HG03575 (cell line): ENCODE data around the gene PTPRJ.

ENCODE experiments used
- ATAC-seq: cut with Tn5 transposase; IDR thresholded peaks from one replicate; pipeline ENCODE4 v1.9.1; 2021; ENCODE audit not compliant: unreplicated experiment, insufficient number of reproducible peaks, low FRiP score; ENCODE audit errors: extremely low read depth

Gene PTPRJ

DNA sequence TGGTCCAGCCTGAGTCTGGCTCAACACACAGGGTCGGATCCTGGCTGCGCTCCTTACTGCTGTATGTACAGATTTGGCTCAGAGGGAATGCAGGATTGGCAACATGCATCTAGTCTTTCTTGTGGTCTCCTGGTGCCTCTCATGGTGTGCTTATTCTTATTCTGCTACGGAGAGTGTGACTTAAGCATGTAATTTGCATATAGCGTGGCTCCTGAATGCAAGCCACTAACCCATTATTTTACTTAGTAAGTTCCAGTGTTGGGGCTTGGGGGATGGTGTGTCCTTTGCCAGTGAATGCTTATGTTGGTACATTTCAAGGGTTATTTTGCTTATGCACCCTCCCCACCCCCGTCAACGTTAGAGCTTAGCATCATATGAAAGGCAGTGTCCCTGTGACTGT lies 51.2 kb downstream of the PTPRJ start:
- no peak for ATAC-seq

DNA sequence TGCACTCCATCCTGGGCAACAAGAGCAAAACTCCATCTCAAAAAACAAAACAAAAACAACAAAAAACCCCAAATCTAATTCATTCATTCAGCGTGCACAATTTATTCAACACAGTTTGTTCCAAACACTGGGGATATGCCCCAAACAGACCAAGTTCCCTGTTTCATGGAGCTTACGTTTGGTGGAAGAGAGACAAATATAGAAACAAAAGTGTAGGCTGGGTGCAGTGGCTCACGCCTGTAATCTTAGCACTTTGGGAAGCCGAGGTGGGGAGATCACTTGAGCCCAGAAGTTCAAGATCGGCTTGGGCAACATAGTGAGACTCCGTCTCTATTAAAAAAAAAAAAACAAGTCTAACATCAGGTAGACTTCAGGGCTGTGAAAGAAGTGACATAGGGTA lies 52.4 kb downstream of the PTPRJ start:
- no peak for ATAC-seq

DNA sequence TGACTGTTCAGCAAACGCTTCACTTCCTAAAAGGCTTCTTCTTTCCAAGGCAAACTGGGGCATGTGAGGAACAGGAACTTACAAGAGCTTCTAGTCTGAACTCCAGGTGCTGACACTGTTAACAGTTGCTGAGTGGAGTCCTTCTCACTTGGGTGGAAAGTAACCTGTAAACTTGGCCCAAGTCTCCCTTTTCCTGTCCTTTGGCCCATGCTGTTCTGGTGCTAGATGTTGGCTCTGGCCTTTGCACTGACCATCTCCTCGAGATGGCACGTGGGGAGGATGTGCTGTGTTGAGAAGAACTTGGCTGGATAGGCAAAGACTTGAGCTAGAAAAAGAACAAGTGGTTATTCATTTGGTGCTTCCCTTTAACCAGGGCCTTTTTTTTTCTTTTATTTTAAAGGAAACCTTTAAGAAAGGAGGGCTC lies 53.6 kb downstream of the PTPRJ start:
- no peak for ATAC-seq

DNA sequence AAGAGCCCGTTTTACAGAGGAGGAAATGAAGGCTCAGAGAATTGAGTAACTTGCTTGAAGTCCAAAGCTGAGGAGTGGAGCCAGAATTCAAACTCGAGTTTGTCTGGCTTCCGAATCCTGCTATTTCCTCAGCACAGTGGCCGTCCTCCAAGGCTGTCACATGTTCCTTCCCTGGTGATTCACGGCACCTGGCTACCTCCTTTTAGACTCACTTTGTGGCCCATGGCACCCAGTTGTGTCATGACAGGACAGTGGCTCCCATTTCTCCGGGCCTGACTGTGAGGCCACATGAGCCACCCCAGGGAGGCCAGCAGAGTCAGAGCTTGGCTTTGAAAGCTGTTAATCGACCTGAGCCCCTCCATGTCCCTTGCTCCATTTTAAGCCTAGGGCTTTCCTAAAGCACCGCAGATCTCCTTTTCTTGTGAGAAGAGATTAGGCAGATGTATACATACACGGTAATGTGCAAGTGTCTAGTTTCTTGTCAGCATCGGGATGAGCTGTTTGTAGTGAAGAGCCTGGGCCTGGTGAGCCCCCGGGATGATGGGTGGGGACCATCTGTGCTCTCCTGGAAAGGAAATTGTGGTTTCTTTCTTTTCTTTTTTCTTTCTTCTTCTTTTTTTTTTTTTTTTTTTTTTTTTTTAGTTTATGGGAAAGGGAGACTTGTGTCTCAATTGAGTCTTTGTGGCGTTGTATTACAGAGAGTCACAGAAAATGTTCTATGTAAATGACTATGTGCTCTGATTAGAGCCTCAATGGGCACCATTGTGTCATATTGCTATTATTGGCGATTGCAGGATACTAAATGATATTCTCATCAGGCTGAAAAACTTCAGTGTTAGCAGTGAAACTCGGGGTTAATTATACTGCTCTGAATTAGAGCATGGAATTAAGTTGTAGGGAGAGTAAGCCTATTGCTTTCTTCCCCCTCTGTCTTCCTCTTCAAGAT lies 54.8 kb downstream of the PTPRJ start:
- ATAC-seq, result no peak

DNA sequence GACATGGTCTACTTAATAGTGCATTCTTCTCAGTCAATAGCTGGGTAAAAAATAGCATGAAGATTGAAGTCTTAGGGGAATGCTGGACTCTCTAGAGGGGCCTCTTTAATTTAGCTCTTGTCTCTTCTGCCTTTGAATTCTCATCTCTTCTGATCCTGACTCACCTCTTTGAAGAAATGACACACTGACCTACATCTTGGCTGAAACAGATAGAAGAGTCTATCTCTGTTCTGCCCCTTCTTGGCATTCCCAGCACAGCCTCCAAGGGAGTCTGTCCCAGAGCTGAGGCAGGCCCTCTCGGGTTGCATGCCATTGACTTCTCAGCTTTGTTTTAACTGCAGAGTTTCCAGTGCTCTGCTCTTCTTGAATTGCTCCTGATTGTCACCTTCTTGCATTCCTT lies 55.7 kb downstream of the PTPRJ start:
- ATAC-seq, result no peak

DNA sequence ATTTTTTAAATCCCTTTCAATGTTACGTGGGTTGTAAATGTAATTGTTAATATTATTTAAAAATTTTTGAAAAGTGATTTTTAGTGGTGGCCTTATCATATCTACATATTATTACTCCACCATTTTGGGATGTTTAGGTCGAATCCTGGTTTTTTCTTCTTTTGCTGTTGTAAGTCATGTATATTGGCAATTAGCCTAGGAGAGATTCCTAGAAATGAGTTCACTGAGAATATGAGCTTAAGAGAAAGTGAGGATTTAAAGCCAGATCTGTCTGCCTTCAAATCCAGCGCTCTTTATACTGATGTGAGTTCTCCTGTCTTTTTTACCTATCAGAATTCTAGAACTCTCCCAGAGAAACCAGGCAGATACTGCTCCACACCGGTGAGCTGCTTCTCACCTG lies 56.1 kb downstream of the PTPRJ start:
- ATAC-seq, result no peak

DNA sequence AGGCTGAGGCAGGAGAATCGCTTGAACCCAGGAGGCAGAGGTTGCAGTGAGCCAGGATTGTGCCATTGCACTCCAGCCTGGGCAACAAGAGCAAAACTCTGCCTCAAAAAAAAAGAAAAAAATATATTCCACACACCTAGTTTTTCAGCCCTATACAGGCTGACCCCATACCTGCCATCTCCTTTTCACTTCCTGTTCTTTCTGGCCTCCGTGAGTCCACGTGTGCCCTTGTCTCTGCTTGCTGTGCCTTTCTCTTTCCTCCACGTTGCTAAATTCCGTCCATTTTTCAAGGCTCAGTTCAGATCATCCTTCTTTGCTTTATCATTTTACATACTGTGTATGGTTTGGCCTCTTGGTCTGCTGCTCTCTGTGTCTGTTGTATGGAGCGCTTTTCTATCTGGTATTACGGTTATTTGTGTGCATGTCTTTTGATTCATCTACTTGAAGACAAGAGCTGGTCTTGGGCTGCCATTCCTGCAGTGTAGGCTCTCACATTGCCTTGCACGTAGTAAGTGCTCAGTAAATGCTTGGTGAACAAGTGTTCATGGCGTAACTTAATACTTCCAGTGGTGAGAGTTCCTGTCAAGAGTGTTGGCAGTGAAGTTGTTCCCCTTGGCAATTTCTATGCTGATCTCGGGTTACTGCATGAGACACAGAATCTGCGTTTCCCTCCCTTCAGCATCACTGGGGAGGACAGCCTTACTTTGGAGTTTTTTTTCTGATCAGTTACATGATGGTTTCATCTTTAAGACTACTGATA lies 57.5 kb downstream of the PTPRJ start:
- no peak for ATAC-seq

DNA sequence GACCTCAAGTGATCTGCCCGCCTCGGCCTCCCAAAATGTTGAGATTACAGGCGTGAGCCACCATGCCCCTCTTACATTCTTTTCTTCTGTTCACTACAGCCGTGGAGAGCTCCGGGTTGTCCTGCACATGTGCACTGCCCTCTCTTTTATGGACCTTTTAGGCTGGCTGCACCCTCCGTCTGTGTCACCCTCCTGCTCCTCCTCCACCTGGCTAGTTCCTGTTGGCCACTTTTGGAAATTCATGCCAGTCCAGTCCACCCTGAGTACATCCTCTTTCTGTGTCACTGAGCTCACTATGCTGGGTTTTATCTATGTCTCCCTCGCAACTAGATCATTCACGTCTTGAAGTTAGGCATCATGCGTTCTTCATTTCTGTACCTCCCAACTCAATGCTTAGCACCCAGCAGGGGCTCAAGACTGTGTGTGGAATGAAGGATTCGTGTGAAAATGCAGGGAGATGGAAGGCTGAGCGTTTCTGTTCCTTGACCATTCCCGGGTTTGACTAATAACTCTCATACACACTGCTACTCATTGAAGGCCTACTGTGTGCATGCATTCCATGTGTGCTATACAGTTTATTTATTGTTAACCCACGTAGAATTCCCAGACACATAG lies 60.6 kb downstream of the PTPRJ start:
- ATAC-seq, result no peak

DNA sequence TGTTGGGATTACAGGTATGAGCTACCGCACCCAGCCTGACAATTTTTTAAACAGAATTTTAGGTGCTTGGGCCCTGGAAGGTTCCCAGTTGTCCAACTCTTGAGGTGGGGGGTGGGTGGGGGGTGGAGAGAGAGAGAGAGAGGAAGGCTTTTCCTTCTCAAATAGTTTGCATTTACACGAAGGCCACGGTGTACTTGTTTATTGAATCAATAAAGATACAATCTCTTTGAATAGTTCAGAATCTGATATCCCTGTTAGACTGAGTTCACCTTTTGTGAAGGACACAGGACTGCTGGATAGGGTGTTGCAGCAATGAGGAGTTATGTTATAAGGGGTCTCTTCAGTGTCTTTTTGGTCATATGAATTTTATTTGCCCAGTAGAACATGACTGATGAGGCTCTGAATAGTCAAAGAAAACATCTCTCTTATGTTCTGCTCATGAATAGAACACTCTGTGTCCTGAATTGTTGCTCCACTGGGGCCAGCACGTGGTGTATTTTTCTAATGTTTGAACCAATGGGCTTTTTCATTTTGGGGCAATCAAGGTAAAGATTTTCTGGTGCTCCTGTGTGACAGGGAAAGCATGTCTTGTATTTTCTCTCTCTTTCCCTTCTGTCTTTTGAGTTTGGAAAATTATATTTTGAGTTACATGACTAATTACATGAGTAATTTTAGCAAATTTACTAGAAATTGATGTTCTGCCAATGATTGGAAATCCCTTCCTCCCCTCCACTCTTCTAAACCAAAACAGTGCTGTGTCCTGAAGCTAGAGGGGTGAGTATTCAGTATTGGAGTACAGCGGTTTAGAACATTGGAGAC lies 61.7 kb downstream of the PTPRJ start:
- ATAC-seq, result no peak

DNA sequence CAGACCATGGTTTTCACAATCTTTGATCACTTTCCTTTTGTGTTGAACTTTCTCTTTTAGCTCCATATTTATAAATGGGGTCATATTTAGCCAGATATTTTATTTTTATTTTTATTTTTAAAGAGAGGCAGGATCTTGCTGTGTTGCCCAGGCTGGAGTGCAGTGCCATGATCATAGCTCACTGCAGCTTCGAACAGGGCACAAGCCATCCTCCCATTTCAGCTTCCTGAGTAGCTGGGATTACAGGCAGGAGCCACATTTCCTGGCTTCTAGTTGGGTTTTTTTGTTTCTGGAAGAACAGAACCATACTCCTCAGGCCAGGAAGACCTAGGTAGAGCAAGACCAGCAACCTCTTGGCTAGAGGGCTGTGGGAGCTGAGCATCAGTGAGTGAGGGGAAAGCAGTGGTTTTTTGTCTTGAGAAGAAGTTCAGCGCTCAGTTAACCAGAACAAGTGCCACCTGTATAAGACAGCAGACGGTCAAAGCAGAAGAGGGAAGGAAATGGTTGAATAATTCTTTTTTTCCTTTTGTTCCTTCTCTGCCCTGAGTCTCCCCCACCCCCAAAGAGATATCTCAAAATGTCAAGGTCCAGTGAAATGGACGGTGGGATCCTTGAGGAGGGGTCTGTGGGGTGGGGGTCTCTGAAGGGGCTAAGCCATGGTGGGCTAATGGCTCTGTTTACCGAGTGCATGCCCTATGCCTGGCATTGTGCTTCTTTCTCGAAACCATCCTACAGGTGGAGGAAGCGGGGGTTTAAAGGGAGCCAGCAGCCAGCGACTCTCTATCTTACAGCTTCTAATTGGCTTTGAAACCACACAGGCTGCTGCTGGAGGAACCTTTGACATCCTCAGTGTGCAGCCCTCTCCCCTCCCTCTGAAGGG lies 63.0 kb downstream of the PTPRJ start:
- ATAC-seq, result no peak

DNA sequence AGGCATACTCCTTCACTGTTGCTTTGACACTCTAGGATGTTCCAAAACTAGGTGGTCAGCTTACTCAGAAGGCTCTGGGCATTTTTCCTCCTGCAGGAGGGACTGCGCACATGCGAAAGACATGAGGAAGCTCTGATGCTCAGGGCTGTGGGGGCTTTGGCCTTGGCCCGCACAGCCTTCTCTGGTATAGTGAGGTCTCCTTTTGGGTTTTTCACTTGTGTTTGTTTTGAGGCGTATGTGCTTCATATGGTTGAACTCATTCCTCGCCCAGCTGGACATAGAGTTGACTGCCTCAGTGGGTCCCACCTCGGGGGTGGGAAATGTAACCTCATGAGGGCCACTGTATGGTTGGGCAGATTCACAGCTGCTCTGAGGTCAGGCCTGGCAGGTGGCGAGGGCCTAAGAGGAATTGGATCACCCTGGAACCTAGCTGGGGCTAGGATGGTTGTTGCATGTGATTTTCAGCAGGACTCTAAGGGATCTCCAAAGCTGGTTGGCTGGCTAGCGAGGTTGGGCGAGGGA lies 63.7 kb downstream of the PTPRJ start:
- ATAC-seq, result no peak

DNA sequence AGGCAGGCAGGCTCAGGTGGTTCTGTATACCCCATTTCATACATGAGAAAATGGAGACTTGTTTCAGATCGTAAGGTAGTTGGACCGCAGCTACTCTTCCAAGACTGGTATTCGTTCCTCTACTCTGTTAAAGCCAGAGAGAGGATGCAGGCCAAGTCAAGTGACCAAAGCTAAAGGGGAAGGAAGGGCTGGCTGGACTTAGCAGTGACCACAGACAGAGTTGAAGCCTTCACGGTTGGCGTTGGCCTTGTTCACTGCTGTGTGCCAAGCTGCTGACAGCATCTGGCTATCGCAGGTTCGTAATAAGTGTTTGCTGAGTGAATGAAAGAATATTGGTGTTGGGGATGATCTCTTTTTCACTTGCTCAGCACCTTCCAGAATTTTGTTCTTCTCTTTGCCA lies 64.2 kb downstream of the PTPRJ start:
- no peak for ATAC-seq

DNA sequence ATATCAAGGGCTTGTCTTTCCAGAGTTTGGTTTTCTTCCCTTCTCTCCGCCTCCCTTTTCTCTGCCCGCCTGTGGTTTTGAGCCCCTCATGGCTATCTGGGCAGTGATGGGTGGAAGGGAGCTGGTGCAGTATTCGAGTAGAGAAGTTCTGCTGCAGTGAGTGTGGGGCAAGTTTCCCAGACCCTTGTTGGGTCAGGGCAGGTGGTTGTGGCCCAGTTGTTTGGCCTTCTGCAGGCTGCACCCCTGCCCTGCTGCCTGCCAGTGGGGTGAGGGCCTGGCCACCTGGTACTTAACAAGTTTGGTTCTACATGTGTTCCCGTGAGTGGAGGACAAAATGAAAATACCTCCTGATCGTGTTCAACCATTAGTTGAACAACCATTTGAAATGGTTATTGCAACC lies 65.2 kb downstream of the PTPRJ start:
- ATAC-seq, result no peak

DNA sequence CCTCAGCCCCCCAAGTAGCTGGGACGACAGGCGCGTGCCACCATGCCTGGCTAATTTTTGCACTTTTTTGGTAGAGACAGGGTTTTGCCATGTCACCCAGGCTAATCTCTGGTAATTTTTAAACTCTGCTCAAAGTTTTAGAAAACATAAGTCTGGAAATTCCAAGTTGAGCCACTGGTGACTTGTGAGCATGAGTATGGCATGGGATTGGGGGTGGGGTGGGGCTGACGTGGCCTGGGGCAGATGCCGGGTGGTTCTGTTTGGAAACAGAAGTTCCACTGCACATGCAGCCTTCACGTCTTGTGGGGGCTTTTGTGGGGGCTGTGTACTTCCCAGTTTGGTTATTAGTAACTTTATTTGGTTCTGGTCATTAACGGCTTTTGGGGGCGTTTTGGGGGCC lies 67.3 kb downstream of the PTPRJ start:
- ATAC-seq, result no peak

DNA sequence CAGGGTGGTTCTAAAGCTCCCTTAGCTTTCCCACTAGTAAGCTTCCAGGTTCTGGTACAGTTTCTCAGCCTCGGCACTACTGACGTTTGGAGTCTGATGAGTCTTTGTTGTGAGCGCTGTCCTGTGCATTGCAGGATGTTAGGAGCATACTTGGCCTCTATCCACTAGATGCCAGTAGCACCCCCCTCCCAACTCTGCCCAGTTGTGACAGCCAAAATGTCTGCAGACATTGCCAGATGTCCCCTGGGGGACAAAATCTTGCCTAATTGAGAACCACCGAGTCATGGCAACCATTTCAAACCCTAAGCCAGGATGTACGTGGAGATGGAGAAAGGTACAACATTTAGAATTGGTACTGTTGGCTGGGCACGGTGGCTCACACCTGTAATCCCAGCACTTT lies 68.7 kb downstream of the PTPRJ start:
- ATAC-seq, result no peak

DNA sequence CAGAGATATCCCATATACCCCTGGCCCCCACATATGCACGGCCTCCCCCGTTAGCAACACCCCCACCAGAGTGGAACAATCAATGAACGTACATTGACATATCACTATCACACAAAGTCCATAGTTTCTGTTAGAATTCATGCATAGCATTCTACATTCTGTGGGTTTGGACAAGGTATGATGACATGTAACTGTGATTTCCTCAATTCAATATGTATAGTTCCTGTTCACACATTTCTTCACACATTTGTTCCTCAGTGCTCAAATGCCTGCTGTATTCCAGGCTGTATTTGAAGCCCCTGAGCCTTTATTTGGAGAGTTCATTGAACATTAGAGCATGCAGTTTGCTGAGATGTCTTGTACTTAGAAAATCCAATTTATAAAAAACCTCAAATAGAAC lies 69.9 kb downstream of the PTPRJ start:
- ATAC-seq, result no peak

DNA sequence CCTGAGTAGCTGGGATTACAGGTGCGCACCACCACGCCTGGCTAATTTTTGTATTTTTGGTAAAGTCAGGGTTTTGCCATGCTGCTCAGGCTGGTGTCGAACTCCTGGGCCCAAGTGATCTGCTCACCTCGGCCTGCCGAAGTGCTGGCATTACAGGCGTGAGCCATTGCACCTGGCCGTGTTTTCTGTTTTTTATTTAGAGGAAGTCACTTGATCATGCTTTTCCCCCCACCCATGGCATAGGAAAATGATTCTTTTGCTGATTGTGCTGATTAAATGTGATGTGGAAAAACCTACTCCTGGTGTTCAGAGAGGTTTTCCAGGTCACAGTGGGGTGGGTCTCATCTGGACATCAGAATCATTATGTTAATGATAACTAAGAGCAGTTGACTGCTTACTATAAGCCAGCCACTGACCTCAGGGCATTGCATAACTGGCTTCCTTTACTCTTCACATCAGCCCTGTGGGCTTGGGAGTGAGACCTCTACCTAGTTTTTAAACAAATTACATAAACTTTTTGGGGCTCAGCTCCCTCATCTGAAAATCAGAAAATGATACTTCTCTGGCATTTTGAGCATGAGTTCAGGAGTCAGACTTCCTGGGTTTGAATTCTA lies 71.0 kb downstream of the PTPRJ start:
- ATAC-seq, result no peak
